ENCODE results near the gene CDH15.
A peak's percentile ranks its signal among the peaks of the same experiment; 100 is the strongest.
"Not testable (repeated sequence)": the region's sequence is repeated elsewhere in the genome, so short reads cannot be mapped to it uniquely, and the experiment has no call there.

The CDH15 gene

GRCh38 chr16:89174877-89175276 lies 3.3 kb downstream of the CDH15 start:
- no peak for DNase-seq

DNA sequence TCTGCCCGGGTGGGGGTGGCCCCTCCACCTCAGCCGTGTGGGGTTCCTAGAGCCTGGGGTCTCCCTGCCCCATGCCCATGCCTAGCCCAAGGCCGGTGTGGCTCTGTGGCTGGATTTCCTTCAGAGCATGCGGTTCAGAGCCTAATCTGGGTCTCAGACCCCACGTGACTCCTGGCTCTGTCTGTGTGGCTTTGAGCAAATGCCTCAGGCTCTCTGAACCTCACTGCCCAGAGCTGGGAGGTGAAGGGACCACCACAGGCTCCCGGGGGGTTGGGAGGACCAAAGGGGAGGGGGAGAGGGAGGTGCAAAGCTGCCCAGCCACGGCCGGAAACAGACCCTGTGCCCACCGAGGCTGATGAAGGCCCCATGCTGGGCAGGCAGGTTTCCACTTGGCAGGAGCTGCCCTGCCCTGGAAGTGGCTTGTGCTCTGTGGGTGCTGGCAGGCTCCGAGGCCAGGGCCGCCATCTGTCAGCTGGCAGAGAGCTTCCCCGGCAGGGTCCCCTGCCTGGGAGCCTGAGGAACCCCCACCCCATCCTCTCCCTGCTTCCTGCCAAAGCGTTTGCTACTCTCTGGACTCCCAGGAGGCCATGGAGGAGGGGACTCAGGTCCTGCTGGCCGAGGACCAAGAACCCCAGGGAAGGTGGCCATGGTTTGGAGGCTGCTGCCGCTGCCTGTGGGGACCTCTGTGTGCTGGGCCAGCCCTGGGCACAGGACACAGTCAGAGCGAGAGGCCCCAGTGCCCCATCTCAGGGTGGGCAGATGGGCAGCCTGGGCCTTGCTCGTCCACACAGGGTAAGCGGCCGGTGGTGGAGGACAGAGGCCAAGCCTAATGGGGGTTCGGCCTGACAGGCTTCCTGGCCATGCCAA lies 4.0 kb downstream of the CDH15 start:
- DNase-seq, result no peak

DNA sequence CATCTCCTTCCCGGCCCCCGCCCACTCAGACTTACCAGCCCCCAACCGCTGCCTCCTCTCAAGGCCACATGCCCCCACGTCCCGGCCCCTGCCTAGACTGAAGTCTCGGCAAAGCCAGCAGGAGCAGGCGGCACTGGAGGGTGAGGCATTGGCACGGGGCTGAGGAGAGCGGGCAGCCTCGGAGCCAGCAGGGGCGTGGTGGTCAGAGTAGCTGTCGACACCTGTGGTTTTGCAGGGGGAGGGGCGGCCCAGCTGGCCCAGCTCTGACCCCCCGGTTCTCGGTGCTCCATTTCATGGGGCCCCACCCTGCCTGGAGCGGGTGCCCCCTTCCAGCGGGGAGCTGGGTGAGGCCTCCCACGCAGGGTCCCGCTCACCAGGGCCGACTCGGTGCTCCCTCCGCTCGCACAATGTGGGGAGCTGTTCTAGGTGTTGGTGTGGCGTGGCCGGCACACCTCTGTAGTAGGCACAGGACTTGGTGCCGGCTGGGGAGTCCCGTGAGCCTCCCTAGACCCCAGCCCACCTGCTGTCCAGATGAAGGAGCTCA lies 4.7 kb downstream of the CDH15 start:
- DNase-seq, result no peak

GRCh38 chr16:89176717-89177116 lies 5.2 kb downstream of the CDH15 start:
- DNase-seq, result no peak

DNA sequence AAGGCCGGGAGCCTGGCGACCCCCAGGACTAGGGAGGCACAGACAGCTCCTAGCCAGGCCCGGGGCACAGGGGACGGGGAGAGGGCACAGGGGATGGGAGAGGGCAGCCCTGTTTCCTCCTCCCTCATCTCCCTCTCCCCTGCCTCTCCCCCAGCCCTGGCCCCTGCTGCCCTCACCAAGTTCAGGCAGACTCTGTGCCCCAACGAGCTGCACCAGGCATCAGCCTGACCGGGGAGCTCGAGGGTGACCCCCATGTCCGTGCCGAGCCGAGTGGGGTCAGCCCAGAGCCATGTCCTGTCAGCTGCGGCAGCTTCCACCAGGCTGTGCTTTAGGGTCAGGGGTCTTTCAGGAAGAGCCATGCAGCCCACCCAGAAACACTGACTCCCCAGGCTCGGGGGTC lies 6.0 kb downstream of the CDH15 start:
- no peak for DNase-seq

DNA sequence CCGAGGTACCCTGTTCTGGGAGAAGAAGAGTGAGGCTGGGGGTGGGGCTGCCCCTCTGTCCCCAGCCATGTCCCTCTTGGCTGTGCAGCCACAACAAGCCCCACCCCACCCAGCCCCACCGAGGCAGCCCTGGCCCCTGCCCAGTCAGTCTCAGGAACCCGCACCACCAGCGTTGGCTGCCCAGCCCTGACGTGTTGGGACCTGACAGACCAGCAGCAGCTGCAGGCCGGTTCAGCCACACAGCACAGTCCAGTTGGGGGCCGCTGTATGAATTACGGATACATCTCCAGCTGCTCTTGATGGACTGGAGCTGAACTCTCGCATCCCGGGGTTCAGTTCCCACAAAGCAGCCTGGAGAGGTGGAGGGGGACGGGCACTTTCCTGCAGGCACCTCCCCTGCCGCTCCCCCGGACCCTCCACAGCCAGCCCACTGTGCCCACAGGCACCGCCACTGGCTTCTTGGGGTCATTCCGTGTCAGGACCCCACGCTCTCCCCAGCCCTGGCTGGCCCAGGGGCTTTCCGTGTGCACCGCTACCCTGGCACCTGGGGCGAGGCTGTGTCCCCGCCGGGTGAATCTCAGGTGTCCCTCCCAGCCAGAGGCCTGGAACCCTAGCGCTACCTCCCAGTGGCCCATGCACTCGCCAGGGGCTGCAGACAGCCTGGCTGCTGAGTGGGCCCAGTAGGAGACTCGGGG lies 7.1 kb downstream of the CDH15 start:
- no peak for DNase-seq

- DNase-seq, result no peak
Observed at GRCh38 chr16:89179148-89179484, 7.6 kb downstream of the CDH15 start.

DNA sequence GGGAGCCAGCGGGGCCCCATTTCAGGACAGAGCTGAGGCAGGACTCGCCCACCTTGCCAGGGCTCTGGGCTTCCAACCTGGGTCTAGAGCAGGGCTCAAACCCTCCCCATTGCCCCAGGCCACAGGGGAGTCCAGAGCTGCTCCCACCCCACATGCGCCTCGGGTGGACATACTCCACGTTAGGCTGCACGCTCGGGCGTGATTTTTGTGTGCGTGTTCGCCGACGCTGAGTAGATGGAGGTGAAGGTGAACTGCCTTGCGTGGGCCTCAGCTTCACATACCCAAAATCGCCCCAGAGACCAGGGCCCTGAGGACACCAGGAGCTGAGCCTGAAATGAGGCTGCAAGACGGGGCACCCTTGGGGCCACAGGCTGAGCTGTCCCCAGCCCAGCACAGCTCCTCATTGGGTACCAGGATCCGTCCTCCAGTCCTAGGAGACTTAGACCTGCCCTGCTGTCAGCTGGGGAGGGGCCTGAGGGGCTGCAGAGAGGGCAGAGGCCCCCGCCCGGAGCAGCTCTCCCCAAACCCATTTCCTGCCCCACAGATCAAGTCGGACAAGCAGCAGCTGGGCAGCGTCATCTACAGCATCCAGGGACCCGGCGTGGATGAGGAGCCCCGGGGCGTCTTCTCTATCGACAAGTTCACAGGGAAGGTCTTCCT lies 8.2 kb downstream of the CDH15 start:
- DNase-seq, result no peak

DNA sequence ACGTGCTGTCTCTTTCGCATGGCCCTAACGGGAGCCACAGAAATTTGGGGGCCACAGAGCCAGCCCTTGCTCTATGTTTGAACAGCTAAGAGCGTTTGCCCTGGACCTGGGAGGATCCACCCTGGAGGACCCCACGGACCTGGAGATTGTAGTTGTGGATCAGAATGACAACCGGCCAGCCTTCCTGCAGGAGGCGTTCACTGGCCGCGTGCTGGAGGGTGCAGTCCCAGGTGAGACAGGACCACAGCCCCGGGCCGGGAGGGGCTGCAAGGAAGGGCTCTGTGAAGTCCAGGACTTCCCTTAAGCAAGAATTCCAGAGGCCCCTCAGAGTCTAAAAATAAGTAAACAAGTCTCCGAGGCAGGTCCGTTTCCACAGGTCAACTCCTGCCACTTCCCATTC lies 11.9 kb downstream of the CDH15 start:
- no peak for DNase-seq

DNA sequence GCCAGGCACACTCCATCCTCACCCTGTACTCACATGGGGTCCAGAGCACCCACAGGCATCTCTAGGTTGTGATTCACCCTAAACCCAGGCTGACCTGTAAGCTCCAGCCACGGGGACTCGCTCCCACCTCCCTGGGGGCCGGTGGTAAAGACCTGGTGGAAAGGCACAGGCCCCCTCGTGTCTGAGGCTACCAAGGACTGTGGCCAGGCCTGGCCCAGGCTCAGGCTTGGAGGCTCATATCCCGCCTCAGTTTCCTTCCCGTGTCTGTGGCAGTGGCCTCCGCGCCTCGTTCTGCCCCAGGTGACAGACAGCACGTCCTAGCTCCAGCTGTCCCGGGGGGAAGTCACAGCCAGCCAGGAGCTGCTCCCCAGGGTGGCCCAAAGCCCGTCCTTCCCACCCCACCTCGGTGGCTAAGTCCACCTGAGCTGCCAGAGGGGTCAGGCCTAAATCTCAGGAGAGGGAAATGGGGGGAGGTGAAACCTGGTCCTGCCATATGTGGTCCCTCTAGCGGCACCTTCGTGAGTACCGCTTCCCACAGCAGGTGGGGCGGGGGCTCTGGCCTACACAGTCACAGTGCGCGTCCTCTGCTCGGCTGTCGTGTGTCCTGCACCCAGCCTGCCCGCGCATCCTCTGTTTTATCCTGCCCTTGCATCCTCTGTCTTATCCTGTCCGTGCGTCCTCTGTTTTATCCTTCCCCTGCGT lies 12.6 kb downstream of the CDH15 start:
- no peak for DNase-seq

- no peak for DNase-seq
Observed at GRCh38 chr16:89184677-89184932, 13.1 kb downstream of the CDH15 start.

- DNase-seq, result peak in 1 of 2 donors; percentile 18
Observed at GRCh38 chr16:89184933-89185794, 13.6 kb downstream of the CDH15 start.

GRCh38 chr16:89185887-89186592 lies 14.5 kb downstream of the CDH15 start:
- DNase-seq, result not testable (repeated sequence)

- not testable (repeated sequence) for DNase-seq
Observed at GRCh38 chr16:89186593-89187031, 15.1 kb downstream of the CDH15 start.

- peak; percentile 42 to 49 for DNase-seq
Observed at GRCh38 chr16:89187032-89187769, 15.7 kb downstream of the CDH15 start.

GRCh38 chr16:89187770-89188392 lies 16.3 kb downstream of the CDH15 start:
- peak in 1 of 2 donors; percentile 16 for DNase-seq

GRCh38 chr16:89188471-89189357 lies 17.2 kb downstream of the CDH15 start:
- DNase-seq, result not testable (repeated sequence)

DNA sequence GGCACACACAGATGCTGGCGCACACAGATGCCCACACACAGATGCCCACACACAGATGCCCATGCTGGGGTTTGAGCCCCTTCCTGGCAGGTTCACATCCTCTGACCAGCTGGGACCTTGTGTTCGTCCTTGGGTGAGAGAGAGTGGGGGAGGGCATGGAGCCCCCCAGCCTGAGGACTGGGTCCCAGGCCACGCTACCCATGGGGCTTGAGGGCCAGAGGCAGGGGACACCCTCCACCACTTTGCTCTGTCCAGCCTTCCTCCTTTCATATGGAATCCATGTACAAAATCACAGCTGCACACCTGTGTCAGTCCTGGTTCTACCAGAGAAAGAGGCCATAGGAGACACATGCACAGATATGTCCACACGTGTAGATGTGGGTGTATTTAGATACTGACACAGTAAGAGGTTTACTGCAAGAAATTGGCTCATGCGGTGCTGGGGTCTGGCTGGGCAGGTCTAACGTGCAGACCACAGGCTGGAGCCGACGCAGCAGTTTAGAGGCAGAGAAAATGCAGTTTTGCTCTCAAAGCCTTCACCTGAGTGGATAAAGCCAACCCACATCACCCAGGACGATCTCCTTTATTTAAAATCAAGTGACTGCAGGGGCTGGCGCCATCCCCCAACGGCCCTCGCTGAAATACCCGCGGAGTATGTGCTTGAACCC lies 17.9 kb downstream of the CDH15 start:
- peak in 1 of 2 donors; percentile 17 for DNase-seq
